Measurements from ENCODE around the gene OR6P1.

DNA sequence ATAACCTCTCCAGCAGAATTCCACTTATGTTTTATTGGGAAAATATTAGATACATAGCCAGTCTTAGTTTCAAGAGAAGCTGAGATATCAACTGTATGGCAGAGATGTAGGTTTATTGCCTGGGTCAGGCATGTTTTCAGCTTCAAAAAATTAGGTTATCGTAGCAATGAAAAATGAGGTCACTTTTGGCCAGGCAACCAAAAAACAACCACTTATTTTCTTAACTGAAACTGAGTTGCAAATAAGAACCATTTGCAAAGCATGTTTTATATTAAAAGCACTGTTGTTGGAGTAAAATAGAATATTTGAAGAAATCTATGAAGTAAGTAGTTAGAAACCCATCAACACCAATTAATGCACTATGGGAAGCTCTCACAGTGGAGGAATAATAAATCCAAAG, 10.7 kb downstream of the OR6P1 start:
- no peak for TF ChIP-seq POLR2A (IDR thresholded peaks at IDR 0.05)
- TF ChIP-seq, protein P1, sequence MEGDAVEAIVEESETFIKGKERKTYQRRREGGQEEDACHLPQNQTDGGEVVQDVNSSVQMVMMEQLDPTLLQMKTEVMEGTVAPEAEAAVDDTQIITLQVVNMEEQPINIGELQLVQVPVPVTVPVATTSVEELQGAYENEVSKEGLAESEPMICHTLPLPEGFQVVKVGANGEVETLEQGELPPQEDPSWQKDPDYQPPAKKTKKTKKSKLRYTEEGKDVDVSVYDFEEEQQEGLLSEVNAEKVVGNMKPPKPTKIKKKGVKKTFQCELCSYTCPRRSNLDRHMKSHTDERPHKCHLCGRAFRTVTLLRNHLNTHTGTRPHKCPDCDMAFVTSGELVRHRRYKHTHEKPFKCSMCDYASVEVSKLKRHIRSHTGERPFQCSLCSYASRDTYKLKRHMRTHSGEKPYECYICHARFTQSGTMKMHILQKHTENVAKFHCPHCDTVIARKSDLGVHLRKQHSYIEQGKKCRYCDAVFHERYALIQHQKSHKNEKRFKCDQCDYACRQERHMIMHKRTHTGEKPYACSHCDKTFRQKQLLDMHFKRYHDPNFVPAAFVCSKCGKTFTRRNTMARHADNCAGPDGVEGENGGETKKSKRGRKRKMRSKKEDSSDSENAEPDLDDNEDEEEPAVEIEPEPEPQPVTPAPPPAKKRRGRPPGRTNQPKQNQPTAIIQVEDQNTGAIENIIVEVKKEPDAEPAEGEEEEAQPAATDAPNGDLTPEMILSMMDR (IDR thresholded peaks at IDR 0.05 in 8 of 11, conservative IDR thresholded peaks at IDR 0.05 in 3 of 11): no peak
- no peak for TF ChIP-seq POLR2AphosphoS5 (IDR thresholded peaks at IDR 0.05)

All from spleen (tissue), 7 donors.